ENCODE results near the gene ALPP. TPM values are rescaled to one million over a fixed set of nuclear protein-coding genes. Genes with fewer than 3 reads are reported as not detected.

The ALPP gene
- total RNA-seq, 1 experiment from 2014 or later = 0.20 TPM

DNA sequence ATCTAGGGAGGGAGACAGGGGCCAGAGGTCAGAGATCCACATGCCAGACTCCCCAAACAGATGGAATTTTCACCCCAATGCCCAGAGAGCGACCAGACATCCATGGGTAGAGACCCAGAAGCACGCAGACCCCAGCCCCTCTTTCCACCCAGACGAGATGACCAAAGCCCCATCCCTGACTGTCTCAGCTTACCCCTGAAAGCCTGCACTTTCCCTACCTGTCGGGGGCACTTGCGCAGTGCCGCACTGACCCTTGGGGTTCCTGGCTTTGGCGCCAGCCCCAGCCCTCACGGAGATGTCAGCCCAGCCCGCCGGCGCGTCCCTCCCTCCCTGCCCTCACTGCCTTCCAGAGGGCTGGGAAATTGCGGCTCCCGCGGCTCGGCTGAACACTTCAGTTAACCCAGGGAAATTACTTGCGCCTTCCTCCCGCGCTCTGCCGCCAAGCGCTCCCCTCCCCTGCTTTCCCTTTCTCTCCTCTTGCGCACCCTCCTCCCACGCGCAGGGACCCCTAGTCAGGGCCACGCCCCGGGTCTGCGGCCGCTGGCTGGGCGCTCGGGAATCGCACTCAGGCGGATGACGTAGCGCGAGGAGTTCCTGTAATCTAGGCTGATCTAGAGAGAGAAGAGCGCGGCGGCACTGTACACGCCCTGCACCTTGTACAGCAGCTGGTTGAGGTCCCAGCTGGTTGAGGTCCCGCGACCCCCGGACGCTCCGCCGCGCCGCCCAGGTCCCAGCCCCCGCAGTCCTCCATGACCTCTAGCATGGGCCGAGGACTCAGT is 40.1 kb downstream of the ALPP start:
- CTCF ChIA-PET = interaction anchor here (0.9 to 2.4 kb wide), 11 partner anchors 18 to 518 kb away, joined by 3 to 11 read pairs (median 5); no protein-coding TSS in a partner anchor

DNA sequence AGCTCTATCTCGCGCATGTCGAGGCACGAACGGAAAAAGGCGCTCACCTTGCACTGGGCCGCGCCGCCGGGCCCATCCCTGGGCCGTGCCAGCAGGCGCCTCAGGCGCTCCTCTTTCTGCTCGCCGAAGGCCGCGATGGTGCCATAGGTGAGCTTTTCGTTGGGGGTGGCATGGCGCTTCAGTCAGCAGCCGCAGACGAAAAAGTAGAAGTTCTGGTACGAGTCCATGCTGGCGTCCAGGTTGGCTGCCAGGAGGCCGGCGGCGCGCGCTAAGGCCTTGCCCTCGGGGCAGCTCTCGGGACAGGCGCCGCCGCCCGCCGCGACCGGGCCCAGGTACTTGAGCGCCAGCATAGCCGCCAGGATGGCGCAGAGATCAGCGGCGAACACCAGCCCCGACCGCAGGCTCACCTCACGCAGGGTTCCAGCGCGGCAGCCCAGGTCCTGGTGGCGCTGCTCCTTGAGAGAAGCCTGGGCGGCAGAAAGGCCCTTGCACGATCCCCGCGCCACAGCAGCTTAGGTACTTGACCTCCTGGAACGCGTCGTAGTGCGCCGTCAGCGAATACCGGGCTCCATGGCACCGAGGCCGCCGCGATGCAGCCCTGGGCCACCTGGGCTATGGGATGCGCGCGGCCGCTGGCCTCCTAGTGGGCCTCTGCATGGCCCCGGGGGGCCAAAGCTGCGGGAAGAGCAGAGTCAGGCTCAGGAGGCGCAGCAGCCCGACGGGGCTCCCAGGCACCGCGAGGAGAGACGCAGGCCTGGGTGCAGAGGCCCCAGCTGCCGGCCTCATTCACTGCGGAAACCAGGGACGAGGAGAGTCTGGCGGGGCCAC is 40.9 kb downstream of the ALPP start:
- H3K4me3 Mint-ChIP-seq = peak overlapping the region; percentile 77
- POLR2A ChIA-PET = interaction anchor here (0.5 to 1.3 kb wide), 2 partner anchors 31 to 113 kb away, joined by 3 to 4 read pairs; no protein-coding TSS in a partner anchor
- no peak for TF ChIP-seq GTF2I (CRISPR knock-in tag; conservative IDR thresholded peaks at IDR 0.05)
- TF ChIP-seq ZNF423 (CRISPR knock-in tag; IDR thresholded peaks at IDR 0.05) = peak; percentile 34; the same call in 1 of the 2 replicates
- TF ChIP-seq GRHL2 (CRISPR knock-in tag; IDR thresholded peaks at IDR 0.05; ENCODE audit: insufficient replicate concordance, severe bottlenecking) = no peak
- peak; percentile 13; the same call in 1 of the 2 replicates for TF ChIP-seq TP53 (CRISPR knock-in tag; IDR thresholded peaks at IDR 0.05)
- TF ChIP-seq, protein P1, sequence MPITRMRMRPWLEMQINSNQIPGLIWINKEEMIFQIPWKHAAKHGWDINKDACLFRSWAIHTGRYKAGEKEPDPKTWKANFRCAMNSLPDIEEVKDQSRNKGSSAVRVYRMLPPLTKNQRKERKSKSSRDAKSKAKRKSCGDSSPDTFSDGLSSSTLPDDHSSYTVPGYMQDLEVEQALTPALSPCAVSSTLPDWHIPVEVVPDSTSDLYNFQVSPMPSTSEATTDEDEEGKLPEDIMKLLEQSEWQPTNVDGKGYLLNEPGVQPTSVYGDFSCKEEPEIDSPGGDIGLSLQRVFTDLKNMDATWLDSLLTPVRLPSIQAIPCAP (CRISPR knock-in tag; IDR thresholded peaks at IDR 0.05) = no peak
- TF ChIP-seq, protein P2, sequence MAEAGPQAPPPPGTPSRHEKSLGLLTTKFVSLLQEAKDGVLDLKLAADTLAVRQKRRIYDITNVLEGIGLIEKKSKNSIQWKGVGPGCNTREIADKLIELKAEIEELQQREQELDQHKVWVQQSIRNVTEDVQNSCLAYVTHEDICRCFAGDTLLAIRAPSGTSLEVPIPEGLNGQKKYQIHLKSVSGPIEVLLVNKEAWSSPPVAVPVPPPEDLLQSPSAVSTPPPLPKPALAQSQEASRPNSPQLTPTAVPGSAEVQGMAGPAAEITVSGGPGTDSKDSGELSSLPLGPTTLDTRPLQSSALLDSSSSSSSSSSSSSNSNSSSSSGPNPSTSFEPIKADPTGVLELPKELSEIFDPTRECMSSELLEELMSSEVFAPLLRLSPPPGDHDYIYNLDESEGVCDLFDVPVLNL (CRISPR knock-in tag; IDR thresholded peaks at IDR 0.05; ENCODE audit: borderline replicate concordance, low read depth) = no peak
- TF ChIP-seq, protein P3, sequence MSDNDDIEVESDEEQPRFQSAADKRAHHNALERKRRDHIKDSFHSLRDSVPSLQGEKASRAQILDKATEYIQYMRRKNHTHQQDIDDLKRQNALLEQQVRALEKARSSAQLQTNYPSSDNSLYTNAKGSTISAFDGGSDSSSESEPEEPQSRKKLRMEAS (CRISPR knock-in tag; IDR thresholded peaks at IDR 0.05) = peak; percentile 37
- peak; percentile 37; the same call in 1 of the 2 replicates for TF ChIP-seq KAT7 (CRISPR knock-in tag; IDR thresholded peaks at IDR 0.05; ENCODE audit: borderline replicate concordance)

More for the DNA sequence above, 40.1 kb downstream of the ALPP start:
- TF ChIP-seq ZNF423 (CRISPR knock-in tag; IDR thresholded peaks at IDR 0.05) (peak; percentile 58), CREB1 (CRISPR knock-in tag; IDR thresholded peaks at IDR 0.05) (no peak), ZNF396 (CRISPR knock-in tag; IDR thresholded peaks at IDR 0.05; ENCODE audit: borderline replicate concordance) (no peak), KAT7 (CRISPR knock-in tag; IDR thresholded peaks at IDR 0.05; ENCODE audit: borderline replicate concordance) (0 out of 2 replicates have a peak, but pooled peaks have one; percentile 9), TP53 (CRISPR knock-in tag; IDR thresholded peaks at IDR 0.05) (0 out of 2 replicates have a peak, but pooled peaks have one; percentile 9), CREM (CRISPR knock-in tag; IDR thresholded peaks at IDR 0.05) (0 out of 2 replicates have a peak, but pooled peaks have one; percentile 13)
- TF ChIP-seq, protein P2 (CRISPR knock-in tag; IDR thresholded peaks at IDR 0.05; ENCODE audit: borderline replicate concordance, low read depth) = no peak
- TF ChIP-seq, protein P4, sequence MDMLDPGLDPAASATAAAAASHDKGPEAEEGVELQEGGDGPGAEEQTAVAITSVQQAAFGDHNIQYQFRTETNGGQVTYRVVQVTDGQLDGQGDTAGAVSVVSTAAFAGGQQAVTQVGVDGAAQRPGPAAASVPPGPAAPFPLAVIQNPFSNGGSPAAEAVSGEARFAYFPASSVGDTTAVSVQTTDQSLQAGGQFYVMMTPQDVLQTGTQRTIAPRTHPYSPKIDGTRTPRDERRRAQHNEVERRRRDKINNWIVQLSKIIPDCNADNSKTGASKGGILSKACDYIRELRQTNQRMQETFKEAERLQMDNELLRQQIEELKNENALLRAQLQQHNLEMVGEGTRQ (CRISPR knock-in tag; IDR thresholded peaks at IDR 0.05) = 0 out of 2 replicates have a peak, but pooled peaks have one; percentile 10
- TF ChIP-seq, protein P5, sequence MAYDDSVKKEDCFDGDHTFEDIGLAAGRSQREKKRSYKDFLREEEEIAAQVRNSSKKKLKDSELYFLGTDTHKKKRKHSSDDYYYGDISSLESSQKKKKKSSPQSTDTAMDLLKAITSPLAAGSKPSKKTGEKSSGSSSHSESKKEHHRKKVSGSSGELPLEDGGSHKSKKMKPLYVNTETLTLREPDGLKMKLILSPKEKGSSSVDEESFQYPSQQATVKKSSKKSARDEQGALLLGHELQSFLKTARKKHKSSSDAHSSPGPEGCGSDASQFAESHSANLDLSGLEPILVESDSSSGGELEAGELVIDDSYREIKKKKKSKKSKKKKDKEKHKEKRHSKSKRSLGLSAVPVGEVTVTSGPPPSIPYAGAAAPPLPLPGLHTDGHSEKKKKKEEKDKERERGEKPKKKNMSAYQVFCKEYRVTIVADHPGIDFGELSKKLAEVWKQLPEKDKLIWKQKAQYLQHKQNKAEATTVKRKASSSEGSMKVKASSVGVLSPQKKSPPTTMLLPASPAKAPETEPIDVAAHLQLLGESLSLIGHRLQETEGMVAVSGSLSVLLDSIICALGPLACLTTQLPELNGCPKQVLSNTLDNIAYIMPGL (CRISPR knock-in tag; IDR thresholded peaks at IDR 0.05) = peak; percentile 31; the same call in 1 of the 2 replicates
- TF ChIP-seq, protein P6, sequence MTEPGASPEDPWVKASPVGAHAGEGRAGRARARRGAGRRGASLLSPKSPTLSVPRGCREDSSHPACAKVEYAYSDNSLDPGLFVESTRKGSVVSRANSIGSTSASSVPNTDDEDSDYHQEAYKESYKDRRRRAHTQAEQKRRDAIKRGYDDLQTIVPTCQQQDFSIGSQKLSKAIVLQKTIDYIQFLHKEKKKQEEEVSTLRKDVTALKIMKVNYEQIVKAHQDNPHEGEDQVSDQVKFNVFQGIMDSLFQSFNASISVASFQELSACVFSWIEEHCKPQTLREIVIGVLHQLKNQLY (CRISPR knock-in tag; IDR thresholded peaks at IDR 0.05) = no peak
- TF ChIP-seq, protein P7, sequence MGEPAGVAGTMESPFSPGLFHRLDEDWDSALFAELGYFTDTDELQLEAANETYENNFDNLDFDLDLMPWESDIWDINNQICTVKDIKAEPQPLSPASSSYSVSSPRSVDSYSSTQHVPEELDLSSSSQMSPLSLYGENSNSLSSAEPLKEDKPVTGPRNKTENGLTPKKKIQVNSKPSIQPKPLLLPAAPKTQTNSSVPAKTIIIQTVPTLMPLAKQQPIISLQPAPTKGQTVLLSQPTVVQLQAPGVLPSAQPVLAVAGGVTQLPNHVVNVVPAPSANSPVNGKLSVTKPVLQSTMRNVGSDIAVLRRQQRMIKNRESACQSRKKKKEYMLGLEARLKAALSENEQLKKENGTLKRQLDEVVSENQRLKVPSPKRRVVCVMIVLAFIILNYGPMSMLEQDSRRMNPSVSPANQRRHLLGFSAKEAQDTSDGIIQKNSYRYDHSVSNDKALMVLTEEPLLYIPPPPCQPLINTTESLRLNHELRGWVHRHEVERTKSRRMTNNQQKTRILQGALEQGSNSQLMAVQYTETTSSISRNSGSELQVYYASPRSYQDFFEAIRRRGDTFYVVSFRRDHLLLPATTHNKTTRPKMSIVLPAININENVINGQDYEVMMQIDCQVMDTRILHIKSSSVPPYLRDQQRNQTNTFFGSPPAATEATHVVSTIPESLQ (CRISPR knock-in tag; IDR thresholded peaks at IDR 0.05) = no peak
- TF ChIP-seq, protein P3 (CRISPR knock-in tag; IDR thresholded peaks at IDR 0.05) = peak; percentile 50; the same call in 1 of the 2 replicates
- peak; percentile 6 for ATAC-seq
- H3K36me3 Mint-ChIP-seq = peaks cover 14% of the 10 kb centered on the region
- DNase-seq (ENCODE audit: low spot score) = peak; percentile 57
- H3K4me3 Mint-ChIP-seq = peak overlapping the region; percentile 77
- H3K9me3 Mint-ChIP-seq = peaks cover 5% of the 10 kb centered on the region
- H3K27ac Mint-ChIP-seq = no peak overlapping the region
- peaks cover 26% of the 10 kb centered on the region for H3K4me1 Mint-ChIP-seq
- POLR2A ChIA-PET = no interaction called here
- peaks cover 68% of the 10 kb centered on the region for H3K27me3 Mint-ChIP-seq (ENCODE audit: low read depth)

More for the DNA sequence above, 40.9 kb downstream of the ALPP start:
- Mint-ChIP-seq H3K36me3 (peaks cover 14% of the 10 kb centered on the region), H3K27me3 (ENCODE audit: low read depth) (peaks cover 76% of the 10 kb centered on the region), H3K27ac (no peak overlapping the region), H3K4me1 (peaks cover 34% of the 10 kb centered on the region), H3K9me3 (peaks cover 5% of the 10 kb centered on the region)
- peak; percentile 7 for ATAC-seq
- DNase-seq (ENCODE audit: low spot score) = peak; percentile 49
- CTCF ChIA-PET = interaction anchor here (0.9 to 1.9 kb wide), 9 partner anchors 18 to 519 kb away, joined by 3 to 6 read pairs (median 4); no protein-coding TSS in a partner anchor
